LHCN-M2 (cell line): ENCODE data around the gene BMPER. TPM values are rescaled to one million over a fixed set of nuclear protein-coding genes. Genes with fewer than 3 reads are reported as not detected.

Experiments used
- DNase-seq: peaks from one replicate; pipeline ENCODE4 v3.0.0-alpha.2; 2012; ENCODE audit warnings: low read depth
- total RNA-seq: library from RNA; depleted of rRNA; stranded (reverse); fragments of >200 nt; gene quantifications from 2 replicates; pipeline ENCODE4 v1.2.3, GENCODE V29; 2014

The BMPER gene
- total RNA-seq, 1 experiment from 2014 or later: 4.1 TPM

DNA sequence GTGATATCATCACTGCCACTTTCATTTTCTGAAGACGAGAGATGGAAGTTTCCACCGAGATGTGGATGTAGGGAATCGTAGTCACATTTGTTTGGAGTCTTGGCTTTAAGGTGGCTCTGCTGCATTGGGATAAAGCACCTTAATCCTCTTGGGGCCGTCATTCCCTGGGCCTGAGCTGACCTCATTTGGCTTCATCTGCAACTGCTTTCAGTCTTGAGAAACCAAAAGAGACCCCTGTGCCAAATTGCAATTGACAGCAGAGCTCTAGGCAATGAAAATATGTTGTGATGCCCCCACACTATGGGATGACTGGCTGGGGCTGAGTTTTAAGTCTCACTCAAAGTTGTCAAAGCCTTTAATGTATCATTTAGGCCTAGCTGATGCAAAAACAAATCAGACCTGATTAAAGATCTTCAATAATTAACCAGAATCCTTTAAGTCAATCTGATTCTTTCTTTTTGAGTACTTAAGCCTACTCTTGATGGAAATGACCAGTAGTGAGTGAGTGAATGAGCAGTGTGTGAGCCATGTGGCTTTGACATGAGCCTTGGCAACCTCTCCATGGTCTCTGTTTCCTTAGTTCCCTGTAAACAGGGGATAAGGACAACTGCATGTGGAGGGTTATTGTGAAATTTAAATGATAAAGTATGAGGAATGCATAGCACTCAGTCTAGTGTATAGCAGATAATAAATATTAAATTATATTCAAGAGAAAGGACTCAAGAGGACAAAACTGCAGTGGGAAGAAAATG is 155.0 kb downstream of the BMPER start:
- peak; percentile 78 for DNase-seq

DNA sequence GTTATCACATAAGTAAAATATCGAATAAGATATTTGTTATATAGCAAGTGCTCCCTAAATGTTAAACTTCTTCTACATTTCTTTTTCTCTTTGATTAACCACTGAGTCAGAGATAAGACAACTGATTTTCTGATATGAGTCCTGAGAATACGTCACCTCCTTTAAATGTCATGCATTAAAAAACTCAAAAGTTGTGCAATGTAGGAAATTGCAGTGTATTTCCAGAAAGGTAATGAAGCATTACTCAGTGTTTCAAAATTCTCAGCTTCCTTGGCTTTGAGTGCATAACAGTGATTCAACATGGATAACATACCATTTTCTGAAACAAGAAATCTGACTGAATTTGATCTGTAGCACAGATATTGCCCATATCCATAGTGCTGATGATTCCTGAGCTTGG is 155.8 kb downstream of the BMPER start:
- peak; percentile 69 for DNase-seq

DNA sequence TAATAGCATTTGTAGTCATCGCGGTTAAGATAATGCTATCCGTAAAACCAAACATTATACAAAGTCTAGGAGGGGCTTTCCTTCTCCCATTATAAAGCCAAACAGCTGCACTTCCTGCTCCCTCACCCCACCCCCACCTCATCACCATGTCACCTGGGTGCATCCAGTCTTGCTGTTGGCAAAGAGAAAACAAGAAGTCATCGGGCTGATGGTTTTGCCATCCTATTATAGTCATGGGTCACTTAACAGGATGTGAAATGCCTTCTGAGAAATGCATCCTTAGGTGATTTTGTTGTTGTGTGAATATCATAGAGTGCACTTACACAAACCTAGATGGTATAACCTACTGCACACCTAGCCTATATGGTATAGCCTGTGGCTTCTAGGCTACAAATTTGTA is 157.0 kb downstream of the BMPER start:
- no peak for DNase-seq

DNA sequence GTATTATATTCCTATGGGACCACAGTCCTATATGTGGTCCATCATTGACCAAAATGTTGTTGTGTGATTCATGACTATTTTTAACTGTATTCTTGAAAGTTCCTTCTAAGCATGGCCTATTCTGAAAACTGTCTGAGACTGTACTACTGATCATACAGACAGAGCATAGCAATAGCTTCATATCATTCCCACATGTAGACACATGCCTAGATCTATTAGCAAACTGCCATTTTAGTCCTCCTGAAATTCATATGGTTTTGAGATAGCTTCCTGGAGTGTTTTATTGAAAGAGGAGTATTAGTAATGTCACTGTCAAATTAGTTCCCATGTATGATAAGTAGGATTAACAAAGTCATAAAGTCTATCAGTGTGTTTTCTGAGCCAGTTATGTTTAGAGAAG is 157.5 kb downstream of the BMPER start:
- no peak for DNase-seq

- no peak for DNase-seq
These were observed 159.3 kb downstream of the BMPER start for GRCh38 chr7:34064519-34065158.

- no peak for DNase-seq
These were observed 161.1 kb downstream of the BMPER start for GRCh38 chr7:34066411-34066810.

DNA sequence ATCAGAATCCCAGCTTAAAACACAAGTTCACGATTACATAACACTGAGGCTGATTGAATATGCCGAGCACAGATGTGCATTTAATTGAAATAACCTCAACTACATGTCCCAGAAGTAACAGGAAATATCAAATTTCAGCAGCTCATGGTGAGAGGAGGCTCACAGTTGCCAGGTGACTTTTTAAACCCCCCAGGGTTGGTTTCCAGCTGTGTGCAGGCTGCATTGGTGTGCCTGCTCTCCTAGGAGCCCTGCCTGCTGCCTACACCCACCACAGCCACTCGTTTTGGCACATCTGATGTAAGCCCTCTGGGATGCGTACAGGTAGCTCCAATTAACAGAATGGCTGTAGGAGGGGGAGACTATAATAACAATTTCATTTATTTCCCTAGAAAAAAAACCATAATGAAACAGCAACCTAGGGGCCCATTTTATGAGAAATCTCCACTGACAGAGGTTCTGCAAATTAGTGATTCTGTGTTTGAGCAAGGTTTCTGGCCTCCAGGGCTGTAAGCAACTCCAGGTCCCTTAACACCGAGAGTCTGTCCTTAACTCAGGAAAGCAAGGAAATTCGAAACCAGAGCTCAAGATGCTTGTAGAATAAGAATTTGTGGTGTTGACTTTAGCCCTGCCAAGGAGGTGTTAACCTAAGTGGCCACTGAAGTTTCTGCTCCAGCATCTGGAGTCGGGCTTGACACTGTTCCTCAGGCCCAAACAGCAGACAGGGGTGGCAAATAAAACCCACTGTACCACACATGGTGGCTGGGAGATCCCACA is 161.9 kb downstream of the BMPER start:
- peak; percentile 24 for DNase-seq

GRCh38 chr7:34069676-34070075 is 164.3 kb downstream of the BMPER start:
- peak; percentile 64 for DNase-seq

- peak; percentile 93 for DNase-seq
These were observed 165.4 kb downstream of the BMPER start for GRCh38 chr7:34070511-34071323.

DNA sequence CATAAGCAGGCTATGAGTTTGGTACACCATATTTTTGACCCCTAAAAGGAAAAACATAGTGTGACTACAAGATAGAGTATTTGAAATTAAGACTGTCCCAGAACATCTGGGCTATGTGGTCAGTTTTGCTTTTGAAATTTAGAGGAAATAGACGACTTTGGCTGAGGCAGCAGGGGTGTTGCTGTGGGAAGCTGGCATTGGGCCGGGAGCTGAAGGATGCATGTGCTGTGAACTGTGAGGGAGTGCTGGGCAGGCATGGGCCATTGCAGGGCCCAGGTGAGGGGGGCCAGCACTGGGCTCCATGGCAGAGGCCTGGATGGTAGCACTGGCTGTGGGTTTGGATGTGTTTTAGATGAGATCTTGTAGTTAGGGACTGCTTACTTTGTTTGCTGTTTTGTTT is 168.3 kb downstream of the BMPER start:
- DNase-seq: no peak

- no peak for DNase-seq
These were observed 169.1 kb downstream of the BMPER start for GRCh38 chr7:34074421-34074820.

DNA sequence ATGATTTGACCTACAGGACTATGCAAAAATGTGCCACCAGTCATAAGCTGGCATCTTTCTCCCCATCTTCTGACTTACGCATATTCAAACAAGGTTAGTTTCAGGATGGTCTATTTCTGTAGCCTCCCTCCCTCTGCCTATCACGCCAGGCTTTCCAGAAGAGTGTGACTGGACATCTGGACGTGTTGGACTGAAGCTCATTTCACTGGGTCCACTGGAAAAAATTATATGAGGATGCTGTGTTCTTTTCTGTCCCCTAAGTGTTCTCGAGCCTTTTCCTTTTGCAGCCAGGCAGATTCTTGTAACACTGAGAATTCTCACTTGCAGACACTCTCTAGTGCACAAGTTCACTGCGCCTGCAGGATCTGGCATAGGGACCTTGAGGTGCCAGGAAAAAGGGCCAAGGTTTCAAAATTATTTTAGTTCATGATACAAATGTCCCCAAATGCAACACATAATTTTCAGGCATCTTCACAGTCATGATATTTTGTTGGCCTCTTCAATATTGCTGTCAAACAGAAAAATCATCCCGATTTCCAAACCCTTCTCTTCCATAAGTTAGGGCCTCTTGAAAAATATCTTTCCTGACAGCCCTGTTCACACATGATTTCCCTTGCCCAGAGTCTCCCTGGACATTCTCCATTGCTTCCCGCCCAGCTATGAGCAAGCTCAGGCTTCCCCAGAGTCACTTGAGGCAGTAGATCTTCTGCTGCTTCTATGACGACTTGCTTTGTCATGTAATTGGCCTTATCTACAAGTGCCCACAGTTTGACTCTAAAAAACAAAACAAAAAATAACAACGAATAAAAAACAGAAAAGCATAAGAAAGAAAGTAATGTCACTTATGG is 170.4 kb downstream of the BMPER start:
- DNase-seq: peak; percentile 44

DNA sequence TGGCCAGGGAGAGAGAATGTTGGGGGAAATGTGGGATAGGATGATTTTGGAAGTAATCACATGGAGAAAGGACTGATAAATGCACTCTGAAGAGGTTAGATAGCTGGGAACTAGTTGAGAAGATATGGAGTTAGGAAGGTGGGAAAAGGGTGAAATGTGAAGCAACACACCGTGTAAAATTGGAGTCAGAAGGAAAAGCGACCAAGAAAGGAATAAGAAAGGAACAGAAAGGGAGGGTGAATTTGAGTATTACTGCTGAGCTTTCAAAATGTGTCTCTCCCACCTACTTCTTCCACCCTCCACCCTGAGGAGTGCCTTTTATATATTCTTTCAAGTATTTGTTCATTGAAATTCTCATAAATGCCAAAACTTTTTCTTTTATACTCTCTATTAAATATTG is 171.8 kb downstream of the BMPER start:
- no peak for DNase-seq

DNA sequence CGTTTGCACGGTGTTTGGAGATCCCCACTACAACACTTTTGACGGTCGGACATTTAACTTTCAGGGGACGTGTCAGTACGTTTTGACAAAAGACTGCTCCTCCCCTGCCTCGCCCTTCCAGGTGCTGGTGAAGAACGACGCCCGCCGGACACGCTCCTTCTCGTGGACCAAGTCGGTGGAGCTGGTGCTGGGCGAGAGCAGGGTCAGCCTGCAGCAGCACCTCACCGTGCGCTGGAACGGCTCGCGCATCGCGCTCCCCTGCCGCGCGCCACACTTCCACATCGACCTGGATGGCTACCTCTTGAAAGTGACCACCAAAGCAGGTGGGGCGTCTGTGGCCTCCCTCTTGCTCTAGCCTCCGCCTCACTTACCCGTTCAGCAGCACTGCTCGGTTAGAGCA is 173.5 kb downstream of the BMPER start:
- DNase-seq: no peak

GRCh38 chr7:34080513-34080912 is 175.2 kb downstream of the BMPER start:
- no peak for DNase-seq

DNA sequence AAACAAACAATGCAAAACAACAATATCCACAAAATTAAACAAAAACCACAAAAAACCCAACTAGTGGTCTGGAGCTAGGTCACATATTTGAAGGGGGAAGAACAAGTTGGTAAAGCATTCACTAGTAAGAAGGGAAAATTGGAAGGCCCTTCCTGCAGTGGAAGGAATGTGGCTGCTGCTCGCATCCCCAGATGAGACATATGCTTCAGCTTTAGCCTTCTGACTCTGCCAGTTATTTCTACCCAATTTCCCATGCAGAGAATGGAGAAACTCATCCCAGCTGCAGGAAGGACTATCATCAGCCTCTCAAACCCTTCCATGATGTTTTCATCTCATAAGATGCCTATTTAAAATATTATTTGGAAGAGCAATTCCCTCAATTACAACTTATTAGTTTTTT is 176.6 kb downstream of the BMPER start:
- DNase-seq: no peak

- DNase-seq: no peak
These were observed 178.1 kb downstream of the BMPER start for GRCh38 chr7:34083440-34083839.

DNA sequence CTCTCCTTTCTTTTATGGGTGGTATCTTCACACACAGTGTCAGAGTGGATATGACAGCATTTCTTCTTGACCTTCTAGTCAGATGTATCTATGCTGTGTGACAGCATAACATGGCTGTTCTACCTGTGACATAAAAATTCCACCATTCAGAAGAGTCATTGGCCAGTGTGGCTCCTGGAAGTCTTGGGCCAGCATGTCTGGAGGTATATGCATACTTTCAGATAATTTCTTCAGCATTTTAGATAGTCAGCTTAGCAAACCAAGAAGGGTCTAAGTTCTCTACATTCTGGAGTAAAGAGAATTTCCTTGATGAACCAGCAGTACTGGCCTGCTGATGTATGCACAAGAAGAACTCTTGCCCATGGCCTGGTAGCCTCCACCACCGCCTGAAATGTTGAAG is 179.3 kb downstream of the BMPER start:
- DNase-seq: no peak

- DNase-seq: no peak
These were observed 180.7 kb downstream of the BMPER start for GRCh38 chr7:34086064-34086463.

DNA sequence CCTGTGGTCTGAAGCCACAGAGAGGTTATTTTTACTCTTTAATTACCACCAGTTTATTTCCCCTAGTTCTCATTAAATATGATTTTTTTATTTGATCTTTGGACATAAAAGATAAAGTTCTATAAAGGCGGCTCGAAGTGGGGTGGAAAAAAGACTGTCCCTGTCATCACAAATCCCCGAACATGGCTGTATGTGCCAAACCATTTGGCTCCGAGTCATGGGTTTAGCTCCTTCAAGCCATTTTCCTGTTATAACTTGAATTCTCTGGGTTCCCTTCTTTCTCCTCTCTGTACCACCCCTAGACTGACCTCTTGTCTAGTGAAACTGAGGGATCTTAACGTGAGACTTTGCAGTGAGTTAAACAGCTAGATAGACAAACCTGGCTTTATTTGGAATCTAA is 181.6 kb downstream of the BMPER start:
- no peak for DNase-seq
